Subcutaneous adipose tissue (tissue), 4 donors: ENCODE data around the gene MAML3. TPM values are rescaled to one million over a fixed set of nuclear protein-coding genes. Genes with fewer than 3 reads are reported as not detected.

Experiments
- total RNA-seq, 4 donors: library from RNA; depleted of rRNA; stranded (reverse); fragments of >200 nt; gene quantifications; one replicate each; pipeline ENCODE4 v1.1.0, GENCODE V29; 2016
- TF ChIP-seq, protein P1 (sequence below): fragments of 450-650 bp; IDR thresholded peaks from one replicate; pipeline ENCODE4 v1.5.1; 2016; ENCODE audit warnings: low read depth, mild to moderate bottlenecking, control low read depth, antibody characterized with exemption, moderate library complexity

The MAML3 gene
- total RNA-seq, 4 donors from 2014 or later: 3.5 to 11.1 (median 9.1) TPM

- TF ChIP-seq, protein P1, sequence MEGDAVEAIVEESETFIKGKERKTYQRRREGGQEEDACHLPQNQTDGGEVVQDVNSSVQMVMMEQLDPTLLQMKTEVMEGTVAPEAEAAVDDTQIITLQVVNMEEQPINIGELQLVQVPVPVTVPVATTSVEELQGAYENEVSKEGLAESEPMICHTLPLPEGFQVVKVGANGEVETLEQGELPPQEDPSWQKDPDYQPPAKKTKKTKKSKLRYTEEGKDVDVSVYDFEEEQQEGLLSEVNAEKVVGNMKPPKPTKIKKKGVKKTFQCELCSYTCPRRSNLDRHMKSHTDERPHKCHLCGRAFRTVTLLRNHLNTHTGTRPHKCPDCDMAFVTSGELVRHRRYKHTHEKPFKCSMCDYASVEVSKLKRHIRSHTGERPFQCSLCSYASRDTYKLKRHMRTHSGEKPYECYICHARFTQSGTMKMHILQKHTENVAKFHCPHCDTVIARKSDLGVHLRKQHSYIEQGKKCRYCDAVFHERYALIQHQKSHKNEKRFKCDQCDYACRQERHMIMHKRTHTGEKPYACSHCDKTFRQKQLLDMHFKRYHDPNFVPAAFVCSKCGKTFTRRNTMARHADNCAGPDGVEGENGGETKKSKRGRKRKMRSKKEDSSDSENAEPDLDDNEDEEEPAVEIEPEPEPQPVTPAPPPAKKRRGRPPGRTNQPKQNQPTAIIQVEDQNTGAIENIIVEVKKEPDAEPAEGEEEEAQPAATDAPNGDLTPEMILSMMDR: no peak
These were observed 442.5 kb downstream of the MAML3 start for GRCh38 chr4:139711461-139711860.

GRCh38 chr4:139710073-139710472 lies 443.9 kb downstream of the MAML3 start:
- TF ChIP-seq, protein P1: no peak

DNA sequence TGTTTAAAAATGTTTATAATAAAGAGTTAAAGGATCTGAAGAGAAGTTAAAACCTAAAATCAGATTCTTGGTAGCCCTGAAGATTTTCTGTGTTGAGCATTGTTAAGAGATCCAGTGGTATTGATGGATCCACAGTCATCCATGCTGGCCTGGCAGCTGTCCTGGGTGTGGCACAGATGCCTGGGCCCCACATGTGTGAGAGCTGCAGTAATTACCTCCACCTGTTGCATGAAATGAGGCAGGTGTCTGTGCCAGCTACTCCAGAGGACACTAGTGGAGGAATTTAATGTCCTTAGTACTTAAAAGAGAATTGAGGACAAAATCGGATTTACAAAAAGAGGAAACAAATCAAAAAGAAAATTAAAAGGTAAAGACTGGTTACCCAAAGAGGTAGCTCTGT lies 444.3 kb downstream of the MAML3 start:
- TF ChIP-seq, protein P1: no peak

GRCh38 chr4:139704915-139705485 lies 449.0 kb downstream of the MAML3 start:
- TF ChIP-seq, protein P1: no peak

- TF ChIP-seq, protein P1: no peak
These were observed 453.4 kb downstream of the MAML3 start for GRCh38 chr4:139700568-139700967.

DNA sequence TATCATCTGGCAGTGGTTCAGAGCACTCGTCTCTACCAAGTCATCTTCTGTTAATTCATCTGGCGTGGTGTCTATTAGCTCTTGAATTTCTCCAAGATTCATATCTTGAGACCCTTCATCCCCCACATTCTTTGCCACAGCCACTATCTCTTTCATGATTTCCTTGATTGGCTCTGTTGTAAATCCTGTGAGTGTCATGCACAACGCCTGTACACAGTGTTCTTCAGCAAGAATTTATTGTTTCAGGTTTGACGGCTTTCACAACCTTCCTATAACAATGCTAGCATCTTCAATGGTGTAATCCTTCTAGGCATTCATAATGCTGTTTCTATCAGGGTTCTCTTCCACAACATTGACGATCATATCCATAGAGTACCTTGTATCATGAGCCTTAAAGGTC lies 457.5 kb downstream of the MAML3 start:
- TF ChIP-seq, protein P1: no peak

DNA sequence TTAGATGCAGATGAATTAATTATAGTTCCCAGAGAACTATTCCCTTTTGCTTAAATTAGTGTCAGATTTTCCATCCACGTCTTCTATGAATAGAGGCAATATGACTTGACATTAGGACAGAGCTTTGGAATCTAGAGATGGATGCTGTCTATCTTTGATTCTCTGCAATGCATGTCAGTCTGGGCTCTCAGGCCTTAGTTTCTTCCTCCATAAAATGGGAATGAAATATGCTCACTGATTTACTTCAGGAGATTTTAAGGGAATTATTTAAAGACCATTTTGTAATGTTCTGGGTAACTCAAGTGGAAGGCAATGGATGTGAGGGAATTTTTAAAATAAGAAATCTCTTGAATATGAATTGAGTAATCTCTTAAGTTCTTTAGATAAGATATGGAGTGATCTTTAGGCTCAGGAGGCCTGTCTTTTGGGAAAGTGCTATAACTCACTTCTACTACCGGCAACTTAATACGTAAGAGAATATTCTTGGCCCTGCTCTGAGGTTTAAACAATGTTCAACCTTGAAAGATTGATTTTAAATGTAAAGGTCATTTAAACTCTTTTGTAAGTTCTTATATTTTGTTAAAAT lies 459.4 kb downstream of the MAML3 start:
- TF ChIP-seq, protein P1: no peak
